Bronchial epithelial cell (primary cell): ENCODE measurements around the gene ACOX3. TPM values are rescaled to one million over a fixed set of nuclear protein-coding genes. Genes with fewer than 3 reads are reported as not detected.

Experiments used
- DNase-seq: peaks from one replicate; pipeline ENCODE4 v3.0.0-alpha.2; 2010; ENCODE audit warnings: low read depth
- FAIRE-seq: peaks from 2 replicates; lab custom pipeline; 2011; peaks lifted over from hg19 to GRCh38; lab: Jason Lieb, UNC
- H3K27me3 ChIP-seq: 2 replicates; pipeline ENCODE4 v1.5.1; 2011; ENCODE audit warnings: low read length; ENCODE audit not compliant: control insufficient read depth, insufficient read depth
- H3K36me3 ChIP-seq: 2 replicates; pipeline ENCODE4 v1.5.1; 2011; ENCODE audit warnings: low read length; ENCODE audit not compliant: control insufficient read depth, insufficient read depth
- H3K4me3 ChIP-seq: 2 replicates; pipeline ENCODE4 v1.5.1; 2011; ENCODE audit warnings: mild to moderate bottlenecking, low read depth, low read length, control low read depth
- total RNA-seq: library from RNA; depleted of rRNA; stranded (reverse); fragments of >200 nt; gene quantifications from 2 replicates; pipeline ENCODE4 v1.2.1, GENCODE V29; 2014
- TF ChIP-seq, protein P1 (sequence below): IDR thresholded peaks from 2 replicates; pipeline ENCODE4 v1.5.1; 2011; ENCODE audit warnings: mild to moderate bottlenecking, moderate library complexity, low read length, control low read depth, inconsistent platforms; ENCODE audit not compliant: insufficient read depth, severe bottlenecking

Gene ACOX3
- total RNA-seq, 1 donor from 2014 or later: 12.4 TPM

DNA sequence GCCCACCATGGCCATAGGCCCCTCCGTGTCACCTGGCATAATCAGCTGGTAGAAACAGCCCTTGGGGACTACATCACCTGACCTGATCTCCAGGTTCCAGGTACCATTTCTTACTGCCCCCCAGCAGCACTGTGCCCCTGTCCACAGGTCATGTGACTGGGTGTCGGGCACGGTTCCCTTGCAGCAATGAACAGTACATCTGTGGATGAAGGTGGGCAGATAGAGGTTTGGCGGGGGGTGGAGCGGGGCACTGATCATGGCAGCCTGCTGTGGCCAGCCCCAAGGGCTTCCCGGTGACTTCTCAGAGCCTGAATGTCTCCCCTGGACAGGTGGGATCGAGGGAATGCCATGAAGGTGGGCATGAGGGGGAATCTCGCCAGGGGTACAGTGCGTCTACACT is 37.8 kb upstream of the ACOX3 start:
- Histone ChIP-seq H3K36me3 (peaks cover 6% of the 10 kb centered on the region), H3K27me3 (no peaks in the 10 kb centered on the region), H3K4me3 (no peak overlapping the region)
- no peak for FAIRE-seq
- DNase-seq: no peak
- TF ChIP-seq, protein P1, sequence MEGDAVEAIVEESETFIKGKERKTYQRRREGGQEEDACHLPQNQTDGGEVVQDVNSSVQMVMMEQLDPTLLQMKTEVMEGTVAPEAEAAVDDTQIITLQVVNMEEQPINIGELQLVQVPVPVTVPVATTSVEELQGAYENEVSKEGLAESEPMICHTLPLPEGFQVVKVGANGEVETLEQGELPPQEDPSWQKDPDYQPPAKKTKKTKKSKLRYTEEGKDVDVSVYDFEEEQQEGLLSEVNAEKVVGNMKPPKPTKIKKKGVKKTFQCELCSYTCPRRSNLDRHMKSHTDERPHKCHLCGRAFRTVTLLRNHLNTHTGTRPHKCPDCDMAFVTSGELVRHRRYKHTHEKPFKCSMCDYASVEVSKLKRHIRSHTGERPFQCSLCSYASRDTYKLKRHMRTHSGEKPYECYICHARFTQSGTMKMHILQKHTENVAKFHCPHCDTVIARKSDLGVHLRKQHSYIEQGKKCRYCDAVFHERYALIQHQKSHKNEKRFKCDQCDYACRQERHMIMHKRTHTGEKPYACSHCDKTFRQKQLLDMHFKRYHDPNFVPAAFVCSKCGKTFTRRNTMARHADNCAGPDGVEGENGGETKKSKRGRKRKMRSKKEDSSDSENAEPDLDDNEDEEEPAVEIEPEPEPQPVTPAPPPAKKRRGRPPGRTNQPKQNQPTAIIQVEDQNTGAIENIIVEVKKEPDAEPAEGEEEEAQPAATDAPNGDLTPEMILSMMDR: no peak

DNA sequence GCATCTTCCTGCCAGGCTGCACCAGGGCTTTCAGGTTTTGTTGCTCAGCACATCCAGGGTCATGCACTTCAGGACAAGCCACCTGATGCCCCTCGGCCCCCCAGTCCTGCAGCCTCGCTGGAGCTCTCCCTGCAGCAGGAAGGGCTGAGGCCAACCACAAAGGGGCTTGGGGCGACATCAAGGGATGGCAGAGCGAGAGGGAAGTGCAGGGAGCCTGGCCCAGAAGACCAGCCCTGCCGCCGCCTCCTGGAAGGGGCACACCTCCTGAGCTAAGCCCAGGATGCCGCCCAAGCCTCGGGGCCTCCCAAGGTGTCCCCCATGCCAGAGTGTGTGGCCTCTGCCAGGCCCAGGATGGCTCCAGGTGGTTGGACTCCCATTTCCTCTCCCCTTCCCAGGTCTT is 37.2 kb upstream of the ACOX3 start:
- Histone ChIP-seq H3K36me3 (peaks cover 6% of the 10 kb centered on the region), H3K4me3 (no peak overlapping the region), H3K27me3 (no peaks in the 10 kb centered on the region)
- TF ChIP-seq, protein P1: no peak
- DNase-seq (no peak), FAIRE-seq (no peak)

DNA sequence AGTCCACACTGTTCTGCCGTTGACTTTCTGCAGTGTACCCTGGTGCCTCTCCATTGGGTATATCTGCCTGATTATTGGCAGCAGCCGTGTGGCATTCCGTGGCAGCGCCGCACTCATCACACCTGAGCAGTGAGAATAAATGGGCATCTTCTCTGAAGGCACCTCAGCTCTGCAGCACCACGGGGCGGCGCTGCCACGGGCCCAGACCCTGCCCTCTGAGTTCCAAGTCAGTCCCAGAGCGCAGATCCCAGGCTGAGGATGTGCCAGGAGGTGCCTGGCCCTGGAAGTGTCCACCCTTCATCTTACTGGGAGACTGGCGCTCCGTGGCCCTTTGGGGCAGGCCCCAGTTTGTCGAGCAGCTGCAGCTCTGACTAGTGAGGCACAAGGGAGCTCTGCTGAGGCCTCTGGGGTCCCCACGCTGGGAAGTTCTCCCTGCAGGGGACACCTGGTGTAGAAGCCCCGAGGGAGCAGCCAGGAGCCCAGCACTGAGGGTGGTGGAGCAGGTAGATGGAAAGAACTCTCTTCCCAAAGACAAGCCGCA is 36.6 kb upstream of the ACOX3 start:
- FAIRE-seq (no peak), DNase-seq (no peak)
- Histone ChIP-seq H3K36me3 (peaks cover 7% of the 10 kb centered on the region), H3K27me3 (no peaks in the 10 kb centered on the region), H3K4me3 (no peak overlapping the region)
- TF ChIP-seq, protein P1: no peak

DNA sequence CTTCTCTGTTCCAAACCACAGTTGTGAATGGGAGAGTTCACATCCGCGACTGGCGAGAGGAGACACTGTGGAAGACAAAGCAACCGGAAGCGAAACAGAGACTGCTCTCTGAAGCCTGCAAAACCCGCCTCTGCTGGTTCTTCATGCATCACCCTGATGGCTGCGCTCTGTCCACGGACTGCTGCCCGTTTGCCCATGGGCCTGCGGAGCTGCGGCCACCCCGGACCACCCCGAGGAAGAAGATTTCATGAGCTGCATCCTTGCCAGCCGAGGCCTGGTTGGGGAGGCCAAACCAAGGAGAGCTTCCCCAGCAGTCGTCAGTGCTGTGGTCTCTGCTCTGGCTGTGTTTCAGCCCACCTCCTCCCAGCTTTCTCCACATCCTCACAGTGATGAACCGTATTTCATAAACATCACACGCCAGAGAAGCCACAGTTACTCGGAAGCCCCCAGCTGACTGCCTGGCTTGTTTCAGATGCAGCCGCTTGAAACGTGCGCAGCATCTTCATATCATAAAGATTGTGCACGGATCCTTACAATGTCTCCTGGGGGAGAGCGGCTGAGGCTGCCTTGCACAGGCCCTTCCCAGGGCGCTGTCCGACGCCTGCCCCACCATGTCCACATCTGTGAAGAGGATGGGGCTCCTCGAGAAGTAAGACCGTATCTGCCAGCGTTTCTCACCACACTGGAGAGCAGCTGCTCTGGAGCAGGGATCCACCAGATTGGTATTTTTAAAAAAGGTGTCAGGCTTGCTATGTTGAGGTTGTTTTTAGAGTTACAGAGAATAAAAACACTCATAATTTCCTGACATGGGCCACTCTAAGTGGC is 35.4 kb upstream of the ACOX3 start:
- TF ChIP-seq, protein P1: no peak
- Histone ChIP-seq H3K4me3 (no peak overlapping the region), H3K27me3 (no peaks in the 10 kb centered on the region), H3K36me3 (peaks cover 7% of the 10 kb centered on the region)
- no peak for FAIRE-seq
- DNase-seq: no peak

DNA sequence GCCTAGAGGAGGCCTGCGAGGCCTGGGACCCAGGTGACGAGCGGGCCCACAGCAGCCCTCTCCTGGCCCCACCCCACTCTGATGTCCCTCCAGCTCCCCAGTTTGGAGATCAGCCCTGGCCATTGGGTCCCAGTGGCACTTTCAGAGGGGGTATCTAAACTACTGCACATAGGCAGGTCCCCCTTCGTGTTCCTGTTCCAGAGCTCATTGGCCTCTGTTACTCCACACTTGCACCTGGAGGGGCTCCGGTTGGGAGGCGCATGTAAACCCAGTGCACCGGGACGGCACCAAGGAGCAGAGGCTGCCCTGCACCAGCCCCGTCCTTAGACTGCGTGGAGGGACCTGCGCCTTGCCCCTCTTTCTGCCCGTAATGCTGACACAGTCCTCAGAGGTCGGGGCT is 34.3 kb upstream of the ACOX3 start:
- Histone ChIP-seq H3K4me3 (no peak overlapping the region), H3K27me3 (no peaks in the 10 kb centered on the region), H3K36me3 (peaks cover 8% of the 10 kb centered on the region)
- TF ChIP-seq, protein P1: no peak
- no peak for DNase-seq
- no peak for FAIRE-seq
